ENCODE results near the gene TMEM30B.

The TMEM30B gene

GRCh38 chr14:61271552-61271951, 9.6 kb downstream of the TMEM30B start:
- in situ Hi-C loops (cut with MboI; ENCODE audit: low pct_unique_long_range_greater_than_20kb, low sequenced_read_pairs, unreplicated experiment) = no loop called here
- TF ChIP-seq CTCF (IDR thresholded peaks at IDR 0.05; ENCODE audit: extremely low read depth, insufficient read depth, missing control alignments) = no peak

GRCh38 chr14:61270714-61271113, 10.4 kb downstream of the TMEM30B start:
- in situ Hi-C loops (cut with MboI; ENCODE audit: low pct_unique_long_range_greater_than_20kb, low sequenced_read_pairs, unreplicated experiment) = no loop called here
- DNase-seq (ENCODE audit: low spot score) = no peak
- no peak for TF ChIP-seq CTCF (IDR thresholded peaks at IDR 0.05; ENCODE audit: extremely low read depth, insufficient read depth, missing control alignments)

More at GRCh38 chr14:61271552-61271951, 9.6 kb downstream of the TMEM30B start:
- no peak for DNase-seq (ENCODE audit: low spot score)

- peak; percentile 80 for DNase-seq (ENCODE audit: low spot score)
Measured at GRCh38 chr14:61269321-61270083, 11.6 kb downstream of the TMEM30B start.

GRCh38 chr14:61268812-61269211, 12.3 kb downstream of the TMEM30B start:
- in situ Hi-C loops (cut with MboI; ENCODE audit: low pct_unique_long_range_greater_than_20kb, low sequenced_read_pairs, unreplicated experiment) = no loop called here
- no peak for DNase-seq (ENCODE audit: low spot score)
- TF ChIP-seq CTCF (IDR thresholded peaks at IDR 0.05; ENCODE audit: extremely low read depth, insufficient read depth, missing control alignments) = no peak

More at GRCh38 chr14:61269321-61270083, 11.6 kb downstream of the TMEM30B start:
- in situ Hi-C loops (cut with MboI; ENCODE audit: low pct_unique_long_range_greater_than_20kb, low sequenced_read_pairs, unreplicated experiment) = no loop called here
- peak; percentile 79 for TF ChIP-seq CTCF (IDR thresholded peaks at IDR 0.05; ENCODE audit: extremely low read depth, insufficient read depth, missing control alignments)

- in situ Hi-C loops (cut with MboI; ENCODE audit: low pct_unique_long_range_greater_than_20kb, low sequenced_read_pairs, unreplicated experiment) = no loop called here
- TF ChIP-seq CTCF (IDR thresholded peaks at IDR 0.05; ENCODE audit: extremely low read depth, insufficient read depth, missing control alignments) = no peak
Measured at GRCh38 chr14:61266891-61267740, 14.0 kb downstream of the TMEM30B start.

GRCh38 chr14:61266436-61266835, 14.7 kb downstream of the TMEM30B start:
- in situ Hi-C loops (cut with MboI; ENCODE audit: low pct_unique_long_range_greater_than_20kb, low sequenced_read_pairs, unreplicated experiment) = no loop called here
- TF ChIP-seq CTCF (IDR thresholded peaks at IDR 0.05; ENCODE audit: extremely low read depth, insufficient read depth, missing control alignments) = no peak
- DNase-seq (ENCODE audit: low spot score) = no peak

More at GRCh38 chr14:61266891-61267740, 14.0 kb downstream of the TMEM30B start:
- DNase-seq (ENCODE audit: low spot score) = no peak
